HG02759 (cell line): ENCODE results near the gene CELF4.
A peak's percentile ranks its signal among the peaks of the same experiment; 100 is the strongest.

ENCODE experiments used
- ATAC-seq: cut with Tn5 transposase; IDR thresholded peaks from one replicate; pipeline ENCODE4 v1.9.1; 2021; ENCODE audit warnings: mild to moderate bottlenecking, moderate library complexity; ENCODE audit not compliant: unreplicated experiment

Gene CELF4

DNA sequence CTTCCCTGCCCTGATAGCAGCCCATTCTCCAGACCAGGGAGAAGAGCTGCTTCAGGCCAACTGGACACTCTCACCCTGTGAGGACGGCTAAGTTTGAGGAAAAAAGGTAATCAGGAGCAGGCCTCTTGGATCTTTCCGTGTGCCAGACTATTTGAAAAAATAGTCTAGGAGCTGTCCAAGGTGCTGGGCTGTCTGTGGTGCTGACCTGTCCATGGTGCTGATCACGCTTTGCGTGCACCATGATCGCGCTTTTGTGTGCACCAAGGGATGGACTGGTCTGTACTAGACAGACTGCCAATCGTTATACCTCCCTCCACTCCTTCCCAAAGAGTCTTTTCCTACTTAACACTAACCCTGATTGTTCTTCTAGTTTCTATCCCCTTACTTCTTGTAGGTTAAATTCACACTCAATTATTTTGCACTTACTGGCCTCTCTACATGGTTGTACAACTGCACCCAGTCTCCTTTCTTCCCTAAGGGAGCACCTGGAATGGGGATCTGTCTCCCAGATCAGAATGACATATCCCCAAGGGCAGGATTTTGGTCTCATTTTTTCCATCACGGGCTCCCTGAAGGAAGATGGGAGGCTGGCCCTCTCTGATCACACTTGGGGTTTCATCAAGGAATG, 295.4 kb downstream of the CELF4 start:
- no peak for ATAC-seq

DNA sequence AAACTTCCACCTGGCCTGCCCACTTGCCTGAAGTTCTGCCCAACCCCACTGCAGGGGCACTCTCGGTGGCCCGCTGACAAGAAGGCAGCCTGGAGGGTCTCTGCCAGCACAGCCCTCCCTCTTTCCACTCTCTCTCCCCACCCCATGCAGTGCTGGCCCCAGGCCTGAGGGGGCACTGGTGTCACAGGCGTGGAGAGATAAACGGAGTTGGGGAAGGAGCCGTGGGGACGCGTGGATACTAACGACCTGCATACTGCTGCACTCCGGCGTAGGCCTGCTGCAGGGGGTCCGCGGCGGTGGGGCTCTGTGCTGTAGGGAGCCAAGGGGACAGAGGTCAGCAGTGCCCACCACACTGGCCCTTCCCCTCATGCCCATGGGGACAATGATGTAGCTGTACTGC, 299.3 kb downstream of the CELF4 start:
- ATAC-seq: no peak

DNA sequence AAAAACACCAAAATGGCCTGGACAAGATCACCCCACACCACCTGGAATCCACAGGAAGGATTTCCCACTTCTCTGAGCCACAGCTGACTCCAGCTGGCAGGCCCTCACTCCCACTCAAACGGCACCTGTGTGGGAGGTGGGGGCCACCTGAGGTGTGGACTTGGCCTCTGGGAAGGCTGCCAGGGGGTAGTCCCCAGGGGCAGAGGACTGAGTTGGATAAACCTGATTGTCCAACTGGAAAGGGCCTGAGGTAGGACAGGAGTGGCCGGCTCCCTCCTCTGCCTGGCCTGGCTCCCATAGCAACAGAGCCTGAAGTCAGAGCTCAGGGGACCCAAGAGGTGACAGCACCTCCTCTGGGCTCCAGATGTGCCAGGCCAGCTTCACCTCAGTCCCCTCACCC, 300.2 kb downstream of the CELF4 start:
- no peak for ATAC-seq

GRCh38 chr18:37264956-37265355, 300.6 kb downstream of the CELF4 start:
- no peak for ATAC-seq

DNA sequence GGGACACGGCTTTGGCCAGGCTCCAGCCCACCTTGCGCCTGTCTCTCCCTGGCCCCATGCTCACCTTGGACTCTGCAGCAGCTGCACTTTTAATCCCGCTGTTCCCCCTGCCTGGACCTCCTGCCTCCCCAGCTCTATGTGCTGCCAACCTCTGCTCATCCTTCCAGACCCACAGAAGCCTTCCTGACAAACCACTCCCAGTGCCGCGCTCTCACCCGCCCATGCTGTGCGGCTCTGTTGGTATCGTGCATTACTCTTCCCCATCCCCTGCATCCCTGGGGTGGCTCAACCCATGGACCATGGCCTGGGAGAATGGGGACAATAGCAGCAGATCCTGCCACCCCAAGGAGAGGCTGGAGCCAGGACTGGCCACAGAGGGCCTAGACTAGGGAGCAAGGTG, 303.6 kb downstream of the CELF4 start:
- ATAC-seq: no peak

DNA sequence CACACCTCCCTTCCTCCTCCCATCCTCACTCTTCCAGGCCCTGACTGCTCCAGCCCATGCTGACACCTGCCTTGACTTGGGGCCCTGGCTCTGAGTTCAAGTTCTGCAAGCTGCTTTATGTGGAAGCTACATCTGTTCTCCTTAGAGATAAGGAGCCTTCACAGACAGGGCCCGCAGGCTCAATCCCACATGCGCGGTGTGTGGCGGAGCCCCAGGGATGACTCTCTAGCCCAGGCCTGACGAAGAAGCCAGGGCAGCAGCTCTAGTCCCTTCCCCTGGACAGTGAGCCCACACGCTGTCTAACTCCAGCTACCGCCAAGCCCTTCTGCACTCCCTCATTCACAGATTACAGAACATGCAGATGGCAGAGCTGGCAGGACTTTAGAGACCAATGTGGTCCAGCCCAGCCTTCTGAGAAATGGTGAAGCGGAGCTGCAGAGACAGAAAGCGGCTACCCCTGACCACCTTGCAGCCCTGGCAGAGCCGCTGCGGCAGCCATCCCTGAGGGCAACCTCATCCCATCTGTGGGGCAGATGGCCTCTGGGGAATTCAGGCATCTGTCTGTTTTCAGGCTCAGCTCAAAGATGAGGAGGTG, 304.3 kb downstream of the CELF4 start:
- ATAC-seq: no peak

- ATAC-seq: no peak
Measured at GRCh38 chr18:37260367-37261093, 305.1 kb downstream of the CELF4 start.

DNA sequence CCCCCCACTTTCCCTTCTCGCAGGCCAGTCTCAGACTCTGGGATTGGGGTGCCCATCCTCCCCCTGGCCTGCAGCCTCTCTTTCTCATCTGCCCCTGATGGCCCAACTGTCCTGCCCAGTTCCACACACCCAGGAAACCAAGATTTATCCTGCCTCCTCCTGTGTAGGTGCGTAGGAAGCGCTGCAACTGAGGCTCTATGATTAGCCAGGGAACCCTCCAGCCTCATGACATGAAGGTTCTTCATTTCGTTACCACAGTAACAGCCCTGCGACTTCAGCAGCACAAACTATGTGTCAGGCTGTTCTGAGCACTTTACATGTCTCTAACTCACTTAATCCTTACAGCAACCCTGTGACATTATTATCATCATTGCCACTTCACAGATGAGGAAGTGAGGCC, 305.9 kb downstream of the CELF4 start:
- ATAC-seq: no peak

DNA sequence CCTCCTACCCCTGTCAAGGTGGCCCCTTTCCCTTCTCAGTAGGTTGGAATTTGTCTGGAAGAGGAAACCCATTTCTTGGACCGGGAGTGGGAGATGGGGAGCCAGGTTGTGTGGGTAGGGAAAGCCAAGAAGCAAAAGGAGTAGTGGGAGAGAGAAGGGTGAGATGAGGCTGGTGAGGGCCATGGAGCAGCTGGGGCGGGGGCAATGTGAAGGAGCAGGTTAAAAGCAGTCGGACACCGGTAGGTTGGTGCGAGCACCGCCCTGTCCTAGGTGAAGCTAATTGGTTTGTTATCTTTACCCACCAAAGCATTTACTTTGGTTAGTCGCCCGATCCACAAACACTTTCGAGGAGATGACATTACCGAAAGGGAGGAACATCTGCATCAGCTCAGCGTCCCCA, 306.8 kb downstream of the CELF4 start:
- no peak for ATAC-seq

DNA sequence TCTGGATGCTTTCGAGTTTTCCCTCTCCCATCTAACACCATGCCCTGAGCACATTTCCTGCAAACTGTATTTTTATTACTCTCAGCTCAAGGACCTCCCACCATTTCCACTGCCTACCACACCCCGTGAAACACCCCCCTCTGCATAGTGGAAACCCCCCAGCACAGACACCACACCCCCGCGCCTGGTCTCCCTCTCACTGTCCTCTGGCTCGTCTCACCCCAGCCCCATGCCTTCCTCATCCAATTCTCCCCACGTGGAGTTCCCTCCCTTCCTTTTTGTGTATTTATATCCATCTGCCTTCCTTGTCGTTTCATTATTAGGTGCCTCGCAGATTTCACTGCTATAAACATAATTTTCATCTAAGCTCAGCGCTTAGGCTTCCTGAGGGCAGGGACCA, 307.5 kb downstream of the CELF4 start:
- ATAC-seq: no peak

- no peak for ATAC-seq
Measured at GRCh38 chr18:37254973-37255372, 310.6 kb downstream of the CELF4 start.

GRCh38 chr18:37254236-37254754, 311.3 kb downstream of the CELF4 start:
- ATAC-seq: peak; percentile 38

- peak; percentile 46 for ATAC-seq
Measured at GRCh38 chr18:37253394-37254235, 312.0 kb downstream of the CELF4 start.

GRCh38 chr18:37252854-37253393, 312.7 kb downstream of the CELF4 start:
- ATAC-seq: no peak

DNA sequence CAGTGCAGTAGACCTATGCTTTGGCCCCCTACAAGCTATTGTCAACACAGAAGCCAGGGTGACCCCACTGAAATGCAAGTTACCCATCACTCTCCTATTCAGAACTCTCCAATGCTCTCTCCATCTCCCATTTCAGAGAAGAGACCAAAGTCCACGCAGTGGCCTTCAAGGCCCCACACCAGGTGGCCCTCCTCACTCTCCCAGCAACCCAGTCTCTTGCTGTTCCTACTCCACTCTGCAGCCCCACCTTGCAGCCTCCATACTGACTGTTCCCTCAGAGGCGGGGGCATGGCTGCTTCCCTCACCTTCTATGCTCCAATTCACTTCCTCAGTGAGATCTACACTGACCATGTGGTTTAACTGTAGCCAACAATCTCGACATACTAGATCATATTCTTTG, 313.3 kb downstream of the CELF4 start:
- ATAC-seq: no peak

DNA sequence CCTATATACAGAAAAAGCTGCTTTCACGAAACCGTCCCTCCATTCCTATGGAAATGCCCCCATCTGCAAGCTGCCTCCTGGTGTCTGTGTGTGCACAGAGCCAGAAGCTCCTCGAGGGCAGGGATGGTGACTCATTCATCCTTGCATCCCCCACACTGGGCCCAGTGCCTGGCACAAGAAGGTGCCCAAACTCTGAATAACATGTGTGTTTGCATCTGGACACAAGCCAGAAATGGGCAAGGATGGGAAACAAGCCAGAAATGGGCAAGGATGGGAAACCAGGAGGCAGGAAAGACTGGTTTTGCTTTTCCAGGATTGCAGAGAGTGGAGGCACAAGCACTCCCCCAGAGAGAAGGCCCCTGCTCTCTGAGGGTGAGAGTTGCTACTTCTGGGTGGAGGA, 313.9 kb downstream of the CELF4 start:
- no peak for ATAC-seq

GRCh38 chr18:37249895-37250618, 315.5 kb downstream of the CELF4 start:
- no peak for ATAC-seq

DNA sequence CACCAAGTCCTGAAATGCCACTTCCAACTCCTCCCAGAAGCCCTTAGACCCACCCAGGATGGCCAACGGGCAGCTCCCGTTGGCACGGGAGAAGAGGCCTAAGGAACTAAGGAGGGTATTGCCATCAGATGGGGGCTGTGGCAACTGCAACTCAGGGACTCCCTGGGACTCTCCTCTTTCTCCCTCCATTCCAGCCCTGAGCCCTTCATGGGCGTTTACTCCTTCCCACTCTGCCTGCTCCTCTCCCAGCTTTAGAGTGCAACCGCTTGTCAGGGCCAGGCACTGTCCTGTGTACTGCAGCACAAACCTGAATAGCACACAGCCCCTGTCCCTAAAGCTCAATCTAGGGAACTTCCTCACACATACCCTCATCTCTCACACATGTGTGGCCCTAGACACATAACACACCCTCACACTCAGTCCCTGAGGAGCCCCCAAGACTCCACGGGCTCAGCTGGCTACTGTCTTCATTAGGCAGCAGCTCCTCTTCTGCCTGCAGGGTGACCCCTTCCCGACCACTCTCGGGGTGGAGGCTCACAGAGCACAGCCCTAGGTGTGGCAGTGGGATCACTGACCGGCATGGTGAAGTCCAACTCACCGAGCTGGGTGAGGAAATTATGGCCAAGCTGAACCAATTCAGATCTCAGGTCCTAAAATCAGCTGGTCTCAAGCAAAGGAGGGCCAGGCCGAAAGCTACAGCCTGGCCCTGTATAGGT, 316.3 kb downstream of the CELF4 start:
- ATAC-seq: no peak

GRCh38 chr18:37248281-37248680, 317.3 kb downstream of the CELF4 start:
- no peak for ATAC-seq
